GM12891 (cell line): ENCODE measurements around the gene GP1BA.

Experiments used
- DNase-seq: peaks from one replicate; pipeline ENCODE4 v3.0.0; 2011; ENCODE audit warnings: low spot score; ENCODE audit not compliant: insufficient read length
- FAIRE-seq: peaks from 2 replicates; lab custom pipeline; 2011; peaks lifted over from hg19 to GRCh38; lab: Jason Lieb, UNC
- PAX5 ChIP-seq: IDR thresholded peaks from 2 replicates; pipeline ENCODE4 v1.6.1; 2011; ENCODE audit warnings: low read length, moderate library complexity, mild to moderate bottlenecking; ENCODE audit not compliant: insufficient read depth, severe bottlenecking
- POLR2A ChIP-seq: IDR thresholded peaks from 2 replicates; pipeline ENCODE4 v1.6.1; 2011; ENCODE audit warnings: low read depth, low read length, control low read depth
- POLR2AphosphoS5 ChIP-seq: IDR thresholded peaks from 2 replicates; pipeline ENCODE4 v1.6.1; 2011; ENCODE audit warnings: low read depth, low read length, control low read depth
- POU2F2 ChIP-seq: IDR thresholded peaks from 2 replicates; pipeline ENCODE4 v1.6.1; 2011; ENCODE audit warnings: low read depth, mild to moderate bottlenecking, control low read depth, low read length, moderate library complexity
- SPI1 ChIP-seq: IDR thresholded peaks from 2 replicates; pipeline ENCODE4 v1.6.1; 2011; ENCODE audit warnings: low read depth, low read length, control low read depth
- TAF1 ChIP-seq: IDR thresholded peaks from 2 replicates; pipeline ENCODE4 v1.6.1; 2011; ENCODE audit warnings: low read depth, low read length, control low read depth

Gene GP1BA

DNA sequence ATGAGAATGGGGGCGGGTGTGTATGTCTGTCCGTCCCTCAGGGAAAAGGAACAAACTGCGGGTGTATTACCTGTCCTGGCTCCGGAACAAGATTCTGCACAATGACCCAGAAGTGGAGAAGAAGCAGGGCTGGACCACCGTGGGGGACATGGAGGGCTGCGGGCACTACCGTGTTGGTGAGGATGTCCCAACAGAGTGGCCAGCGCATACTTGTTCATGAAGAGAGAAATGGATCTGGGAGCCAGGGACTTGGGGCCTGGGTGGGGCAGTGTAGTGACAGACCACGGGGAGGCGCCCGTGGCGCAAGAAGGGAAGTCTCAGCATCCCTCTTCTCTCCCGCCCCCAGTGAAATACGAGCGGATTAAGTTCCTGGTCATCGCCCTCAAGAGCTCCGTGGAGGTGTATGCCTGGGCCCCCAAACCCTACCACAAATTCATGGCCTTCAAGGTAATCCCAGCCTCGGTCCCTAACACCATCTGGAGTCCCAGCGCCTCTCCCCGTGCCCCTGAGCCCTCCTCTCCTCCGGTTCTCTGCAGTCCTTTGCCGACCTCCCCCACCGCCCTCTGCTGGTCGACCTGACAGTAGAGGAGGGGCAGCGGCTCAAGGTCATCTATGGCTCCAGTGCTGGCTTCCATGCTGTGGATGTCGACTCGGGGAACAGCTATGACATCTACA lies 36.3 kb upstream of the GP1BA start:
- no peak for FAIRE-seq
- TF ChIP-seq PAX5: no peak
- no peak for TF ChIP-seq TAF1
- no peak for TF ChIP-seq SPI1
- no peak for TF ChIP-seq POLR2A
- no peak for TF ChIP-seq POU2F2
- no peak for TF ChIP-seq POLR2AphosphoS5
- DNase-seq: no peak

DNA sequence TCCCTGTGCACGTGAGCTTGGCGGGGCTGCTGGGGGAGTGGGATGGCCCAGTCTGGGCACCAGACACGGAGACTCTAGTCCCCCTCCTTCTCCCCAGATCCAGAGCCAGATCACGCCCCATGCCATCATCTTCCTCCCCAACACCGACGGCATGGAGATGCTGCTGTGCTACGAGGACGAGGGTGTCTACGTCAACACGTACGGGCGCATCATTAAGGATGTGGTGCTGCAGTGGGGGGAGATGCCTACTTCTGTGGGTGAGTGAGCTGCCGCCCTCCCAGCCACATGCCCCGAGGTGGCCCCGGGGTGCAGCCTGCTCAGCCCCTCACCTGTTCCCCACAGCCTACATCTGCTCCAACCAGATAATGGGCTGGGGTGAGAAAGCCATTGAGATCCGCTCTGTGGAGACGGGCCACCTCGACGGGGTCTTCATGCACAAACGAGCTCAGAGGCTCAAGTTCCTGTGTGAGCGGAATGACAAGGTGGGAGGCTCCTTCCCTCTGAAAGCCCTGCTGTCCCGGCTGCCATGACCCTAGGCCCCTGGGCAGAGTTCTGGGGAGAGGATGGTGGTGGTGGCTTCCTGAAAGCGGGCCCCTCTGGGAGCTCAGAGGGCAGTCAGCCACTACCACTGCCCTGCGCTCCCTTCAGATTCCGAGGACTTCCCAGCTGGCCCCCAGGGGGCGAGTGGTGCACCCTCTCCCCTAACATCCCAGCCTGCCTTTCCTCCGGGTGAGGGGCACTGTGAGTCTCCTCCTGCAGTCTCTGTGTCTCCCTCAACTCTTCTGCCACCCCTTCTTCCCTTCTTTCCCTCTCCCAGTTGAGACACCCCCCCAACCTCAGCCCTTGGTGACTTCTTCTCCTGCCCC lies 35.5 kb upstream of the GP1BA start:
- DNase-seq: no peak
- TF ChIP-seq POLR2AphosphoS5 (no peak), SPI1 (no peak)
- no peak for FAIRE-seq

DNA sequence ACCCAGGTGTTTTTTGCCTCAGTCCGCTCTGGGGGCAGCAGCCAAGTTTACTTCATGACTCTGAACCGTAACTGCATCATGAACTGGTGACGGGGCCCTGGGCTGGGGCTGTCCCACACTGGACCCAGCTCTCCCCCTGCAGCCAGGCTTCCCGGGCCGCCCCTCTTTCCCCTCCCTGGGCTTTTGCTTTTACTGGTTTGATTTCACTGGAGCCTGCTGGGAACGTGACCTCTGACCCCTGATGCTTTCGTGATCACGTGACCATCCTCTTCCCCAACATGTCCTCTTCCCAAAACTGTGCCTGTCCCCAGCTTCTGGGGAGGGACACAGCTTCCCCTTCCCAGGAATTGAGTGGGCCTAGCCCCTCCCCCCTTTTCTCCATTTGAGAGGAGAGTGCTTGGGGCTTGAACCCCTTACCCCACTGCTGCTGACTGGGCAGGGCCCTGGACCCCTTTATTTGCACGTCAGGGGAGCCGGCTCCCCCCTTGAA lies 34.8 kb upstream of the GP1BA start:
- FAIRE-seq: no peak

GRCh38 chr17:4897785-4898184 lies 34.3 kb upstream of the GP1BA start:
- no peak for FAIRE-seq
- no peak for DNase-seq
- TF ChIP-seq SPI1: no peak
- no peak for TF ChIP-seq PAX5

More for the DNA sequence above, 34.8 kb upstream of the GP1BA start:
- TF ChIP-seq POU2F2 (no peak), POLR2AphosphoS5 (no peak), SPI1 (no peak), TAF1 (no peak), PAX5 (no peak), POLR2A (no peak)
- DNase-seq: no peak

GRCh38 chr17:4898351-4898750 lies 33.7 kb upstream of the GP1BA start:
- no peak for TF ChIP-seq PAX5
- FAIRE-seq (no peak), DNase-seq (no peak)

- TF ChIP-seq POU2F2 (no peak), POLR2A (no peak), POLR2AphosphoS5 (no peak), TAF1 (no peak), PAX5 (no peak), SPI1 (no peak)
- DNase-seq (no peak), FAIRE-seq (no peak)
Observed at GRCh38 chr17:4898927-4899326, 33.1 kb upstream of the GP1BA start.

DNA sequence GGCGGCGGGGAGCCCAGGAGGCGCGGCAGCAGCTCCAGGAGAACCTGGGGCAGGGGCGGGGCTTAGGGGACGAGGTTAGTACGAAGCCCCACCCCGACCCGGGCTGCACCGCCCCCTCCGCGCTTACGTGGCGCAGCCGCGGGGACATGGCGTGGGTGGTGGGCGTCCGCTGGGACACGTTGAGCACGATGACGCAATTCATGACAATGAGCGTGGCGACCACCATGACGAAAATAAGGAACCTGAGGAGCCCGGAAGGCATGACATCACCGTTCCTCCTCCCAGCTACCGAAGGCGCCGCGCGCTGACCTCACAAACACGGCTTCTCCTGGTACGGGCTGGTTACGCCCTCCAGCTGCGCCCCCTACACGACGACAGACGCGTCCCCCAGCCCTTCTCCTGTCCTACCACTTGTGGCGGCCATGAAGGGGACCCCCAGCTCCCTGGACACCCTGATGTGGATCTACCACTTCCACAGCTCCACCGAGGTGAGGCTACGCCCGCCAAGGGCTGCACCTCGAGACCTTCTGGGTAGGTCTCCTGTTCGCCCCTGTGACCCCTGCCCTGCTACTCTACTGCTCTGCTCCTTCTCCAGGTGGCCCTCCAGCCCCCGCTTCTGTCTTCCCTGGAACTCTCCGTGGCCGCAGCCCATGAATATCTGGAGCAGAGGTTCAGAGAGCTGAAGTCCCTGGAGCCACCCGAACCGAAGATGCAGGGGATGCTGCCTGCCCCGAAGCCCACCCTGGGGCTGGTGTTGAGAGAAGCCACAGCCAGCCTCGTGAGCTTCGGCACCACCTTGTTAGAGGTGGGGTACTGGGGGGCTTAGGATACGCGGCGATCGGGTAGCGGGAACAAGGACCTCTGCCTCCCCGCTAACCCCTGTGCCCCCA lies 32.5 kb upstream of the GP1BA start, which contains the start of gene C17orf107:
Gene C17orf107, plus strand, starts transcription at position 196 of the 890 bp plus-strand sequence. Its CDS starts 227 bp downstream, at position 423.
- DNase-seq (peak; percentile 92), FAIRE-seq (peak; percentile 96)
- no peak for TF ChIP-seq PAX5
- TF ChIP-seq POLR2A: no peak
- TF ChIP-seq POLR2AphosphoS5: no peak
- no peak for TF ChIP-seq SPI1
- no peak for TF ChIP-seq POU2F2
- TF ChIP-seq TAF1: no peak

- TF ChIP-seq POLR2AphosphoS5 (no peak), POLR2A (no peak), SPI1 (no peak), POU2F2 (no peak), TAF1 (no peak), PAX5 (no peak)
- peak; percentile 78 for FAIRE-seq
- DNase-seq: no peak
Observed at GRCh38 chr17:4900231-4901107, 31.6 kb upstream of the GP1BA start.
